H1 (cell line): ENCODE results near the gene RPS25. TPM values are rescaled to one million over a fixed set of nuclear protein-coding genes. Genes with fewer than 3 reads are reported as not detected.
A peak's percentile ranks its signal among the peaks of the same experiment; 100 is the strongest.

ENCODE experiments used
- CTCF ChIA-PET: fragments of 300-600 bp; sonication (Branson Sonifier 250); formaldehyde crosslinking; loops from one replicate; lab custom pipeline; 2021; ENCODE audit not compliant: partially characterized antibody; lab: Charles Lee
- POLR2A ChIA-PET: fragments of 300-600 bp; sonication (Branson Sonifier 250); formaldehyde crosslinking; loops from one replicate; lab custom pipeline; 2021; ENCODE audit warnings: inconsistent platforms; ENCODE audit not compliant: partially characterized antibody; lab: Charles Lee
- DNase-seq, 2 experiments: peaks; one replicate each; pipeline versions ENCODE4 v3.0.0 to v3.0.0-alpha.2; 2010 to 2022; ENCODE audit warnings: low spot score in 2 of 2, low read depth in 1 of 2, mixed read lengths in 1 of 2
- FAIRE-seq: peaks from 2 replicates; lab custom pipeline; 2011; peaks lifted over from hg19 to GRCh38; lab: Jason Lieb, UNC
- H2AFZ ChIP-seq: 2 replicates; pipeline ENCODE4 v1.8.1; 2012; ENCODE audit warnings: low read length, inconsistent platforms
- H2AK5ac ChIP-seq: 2 replicates; pipeline ENCODE4 v1.6.1; 2013; ENCODE audit warnings: low read depth, low read length
- H2BK120ac ChIP-seq: replicated peaks from 2 replicates; pipeline ENCODE3; 2013; ENCODE audit warnings: low read depth, low read length, inconsistent platforms
- H2BK12ac ChIP-seq: 2 replicates; pipeline ENCODE4 v1.6.1; 2013; ENCODE audit warnings: low read depth, low read length
- H2BK15ac ChIP-seq: 2 replicates; pipeline ENCODE4 v1.6.1; 2013; ENCODE audit warnings: low read length
- H2BK20ac ChIP-seq: 2 replicates; pipeline ENCODE4 v1.6.1; 2013; ENCODE audit warnings: low read length
- H2BK5ac ChIP-seq: 2 replicates; pipeline ENCODE4 v1.6.1; 2013; ENCODE audit warnings: low read depth, low read length
- H3K14ac ChIP-seq: 2 replicates; pipeline ENCODE4 v1.6.1; 2013; ENCODE audit warnings: inconsistent platforms; ENCODE audit not compliant: insufficient read length
- H3K18ac ChIP-seq: 2 replicates; pipeline ENCODE4 v1.6.1; 2013; ENCODE audit warnings: low read length; ENCODE audit errors: extremely low read depth
- H3K23ac ChIP-seq: 2 replicates; pipeline ENCODE4 v1.6.1; 2013; ENCODE audit warnings: inconsistent platforms; ENCODE audit not compliant: insufficient read length
- H3K23me2 ChIP-seq: 2 replicates; pipeline ENCODE4 v1.6.1; 2013; ENCODE audit warnings: low read depth, low read length
- H3K27ac ChIP-seq: 2 replicates; pipeline ENCODE4 v1.6.1; 2011; ENCODE audit warnings: low read depth, low read length, inconsistent platforms
- H3K27me3 ChIP-seq, 4 experiments: replicated peaks in 1 of 4; 1 replicate in 1 of 4; 2 replicates in 3 of 4; pipeline versions ENCODE4 v1.6.1 to v1.8.1; 2011 to 2013; ENCODE audit warnings: low read length in 3 of 4, mild to moderate bottlenecking in 3 of 4, inconsistent platforms in 2 of 4, mixed read lengths in 2 of 4, moderate library complexity in 1 of 4; ENCODE audit not compliant: control insufficient read depth in 3 of 4, insufficient read depth in 3 of 4; ENCODE audit errors: extremely low read depth in 1 of 4
- H3K36me3 ChIP-seq, 4 experiments: 2 replicates each; pipeline versions ENCODE4 v1.6.1 to v1.8.1; 2011 to 2013; ENCODE audit warnings: mild to moderate bottlenecking in 4 of 4, low read length in 3 of 4, moderate library complexity in 2 of 4, control low read depth in 1 of 4, inconsistent platforms in 1 of 4; ENCODE audit not compliant: insufficient read depth in 4 of 4, control insufficient read depth in 2 of 4
- H3K4ac ChIP-seq: replicated peaks from 2 replicates; pipeline ENCODE3; 2013; ENCODE audit warnings: low read length, low read depth, mixed read lengths, inconsistent platforms; ENCODE audit not compliant: insufficient read length
- H3K4me1 ChIP-seq, 4 experiments: replicated peaks in 1 of 4; 1 replicate in 1 of 4; 2 replicates in 3 of 4; pipeline versions ENCODE4 v1.6.1 to v1.8.1; 2011 to 2013; ENCODE audit warnings: low read length in 3 of 4, inconsistent platforms in 2 of 4, mixed read lengths in 1 of 4; ENCODE audit not compliant: insufficient read depth in 4 of 4, control insufficient read depth in 3 of 4
- H3K4me2 ChIP-seq, 2 experiments: 2 replicates each; pipeline versions ENCODE4 v1.6.1 to v1.8.1; 2011 to 2013; ENCODE audit warnings: low read depth in 2 of 2, low read length in 2 of 2, control low read depth in 1 of 2, inconsistent platforms in 1 of 2, mild to moderate bottlenecking in 1 of 2; ENCODE audit not compliant: insufficient read depth in 1 of 2
- H3K4me3 ChIP-seq, 4 experiments: fragments of 200-600, 300-600 bp in 1 of 4; sonication (generic), shearing (Covaris generic), sonication (Bioruptor Twin) in 1 of 4; 2 replicates each; pipeline versions ENCODE4 v1.5.1 to v1.8.1; 2011 to 2016; ENCODE audit warnings: low read length in 4 of 4, low read depth in 3 of 4, control low read depth in 2 of 4, inconsistent platforms in 2 of 4, mild to moderate bottlenecking in 2 of 4, mixed read lengths in 1 of 4, moderate library complexity in 1 of 4; ENCODE audit not compliant: insufficient read depth in 2 of 4; ENCODE audit errors: extremely low read depth in 1 of 4
- H3K56ac ChIP-seq: replicated peaks from 2 replicates; pipeline ENCODE3; 2013; ENCODE audit warnings: low read depth, mild to moderate bottlenecking, mixed read lengths, low read length, inconsistent platforms; ENCODE audit not compliant: insufficient read length
- H3K79me1 ChIP-seq: 2 replicates; pipeline ENCODE4 v1.6.1; 2013; ENCODE audit warnings: low read depth, low read length, control low read depth
- H3K79me2 ChIP-seq, 2 experiments: 2 replicates each; pipeline versions ENCODE4 v1.6.1 to v1.8.1; 2012 to 2013; ENCODE audit warnings: low read length in 2 of 2, mild to moderate bottlenecking in 2 of 2, inconsistent platforms in 1 of 2; ENCODE audit not compliant: insufficient read depth in 2 of 2, control insufficient read depth in 1 of 2
- H3K9ac ChIP-seq, 4 experiments: replicated peaks in 1 of 4; 1 replicate in 1 of 4; 2 replicates in 3 of 4; pipeline versions ENCODE4 v1.6.1 to v1.8.1; 2011 to 2013; ENCODE audit warnings: low read depth in 3 of 4, low read length in 3 of 4, control low read depth in 2 of 4, mild to moderate bottlenecking in 2 of 4, moderate library complexity in 2 of 4, inconsistent platforms in 1 of 4; ENCODE audit errors: extremely low read depth in 1 of 4
- H3K9me3 ChIP-seq, 2 experiments: 2 replicates each; pipeline versions ENCODE4 v1.6.1 to v1.8.1; 2012 to 2013; ENCODE audit warnings: mild to moderate bottlenecking in 2 of 2, moderate library complexity in 2 of 2, control low read depth in 1 of 2, inconsistent platforms in 1 of 2, low read depth in 1 of 2, low read length in 1 of 2, mixed read lengths in 1 of 2; ENCODE audit not compliant: insufficient read depth in 2 of 2
- H4K20me1 ChIP-seq, 2 experiments: replicated peaks in 1 of 2; 2 replicates each; pipeline versions ENCODE3 to v1.8.1; 2011 to 2013; ENCODE audit warnings: inconsistent platforms in 2 of 2, low read length in 2 of 2, mild to moderate bottlenecking in 1 of 2; ENCODE audit not compliant: insufficient read depth in 2 of 2, control insufficient read depth in 1 of 2
- H4K5ac ChIP-seq: 2 replicates; pipeline ENCODE4 v1.6.1; 2013; ENCODE audit warnings: low read length, low read depth, mixed read lengths, inconsistent platforms; ENCODE audit not compliant: insufficient read length
- H4K8ac ChIP-seq: 2 replicates; pipeline ENCODE4 v1.8.0; 2013; ENCODE audit warnings: mild to moderate bottlenecking, moderate library complexity, low read length, inconsistent platforms; ENCODE audit not compliant: insufficient read depth; ENCODE audit errors: extremely low read depth
- H4K91ac ChIP-seq: replicated peaks from 2 replicates; pipeline ENCODE3; 2013; ENCODE audit warnings: low read length, mixed read lengths, inconsistent platforms; ENCODE audit not compliant: insufficient read length
- BACH1 ChIP-seq: IDR thresholded peaks from 2 replicates; pipeline ENCODE4 v1.6.1; 2012; ENCODE audit warnings: low read length, improper control_type of control experiment
- CBX5 ChIP-seq: fragments of 300-800, 300-1000 bp; sonication (generic); IDR thresholded peaks from 2 replicates; pipeline ENCODE4 v1.7.1; 2016; ENCODE audit warnings: antibody characterized with exemption, low read length, low read depth
- GTF2F1 ChIP-seq: IDR thresholded peaks from 2 replicates; pipeline ENCODE4 v1.6.1; 2012; ENCODE audit warnings: low read depth, low read length, improper control_type of control experiment, borderline replicate concordance
- HDAC6 ChIP-seq: IDR thresholded peaks from one replicate; pipeline ENCODE4 v1.7.1; 2012; ENCODE audit warnings: low read depth, mild to moderate bottlenecking, inconsistent platforms, low read length, moderate library complexity
- MAFK ChIP-seq: IDR thresholded peaks from 2 replicates; pipeline ENCODE4 v1.6.1; 2012; ENCODE audit warnings: low read depth, mild to moderate bottlenecking, improper control_type of control experiment, low read length
- POU5F1 ChIP-seq: IDR thresholded peaks from 2 replicates; pipeline ENCODE4 v1.6.1; 2011; ENCODE audit warnings: low read depth, mild to moderate bottlenecking, low read length, moderate library complexity
- SP4 ChIP-seq: IDR thresholded peaks from 2 replicates; pipeline ENCODE4 v1.6.1; 2012; ENCODE audit warnings: low read length, inconsistent platforms
- WGBS, 2 experiments: shearing (Covaris generic) in 1 of 2; methylation state at CpG; one replicate each; pipeline versions ENCODE4 v1.1.6 to v1.1.7; 2013 to 2015; ENCODE audit warnings: low lambda C conversion rate in 2 of 2, mixed read lengths in 2 of 2, inconsistent platforms in 1 of 2, low coverage in 1 of 2, missing lambda C conversion rate in 1 of 2; ENCODE audit not compliant: insufficient replicate concordance in 2 of 2, insufficient coverage in 1 of 2, insufficient read length in 1 of 2; ENCODE audit errors: extremely low coverage in 1 of 2, missing lambda C conversion rate in 1 of 2; 5-methylcytosine and 5-hydroxymethylcytosine counted together
- polyA plus RNA-seq, 7 experiments: library from polyadenylated mRNA; depleted of rRNA in 3 of 7; stranded (reverse) in 5 of 7; unstranded in 2 of 7; fragments of >200 nt in 5 of 7; fragments of 200-250 nt in 2 of 7; gene quantifications; 1 replicate in 5 of 7; 2 replicates in 1 of 7; 4 replicates in 1 of 7; pipeline versions ENCODE4 v1.2.1 to v1.2.3, GENCODE V29; 2011 to 2013; ENCODE audit warnings: missing spikeins in 2 of 7, mixed read lengths in 2 of 7
- total RNA-seq: library from RNA; stranded (reverse); fragmentation: NEBNext Ultra II Directional; extraction: Animal tissue kit (Norgen Biotek cat#: 25700); gene quantifications from 2 replicates; pipeline ENCODE4 v1.2.1, GENCODE V29; 2021

Gene RPS25
- total and polyA plus RNA-seq, 2 of the 8 experiments (the other 6 are each of a cell fraction or from before 2014, with no cell fraction given), result 1,525 to 1,643 TPM

- Histone ChIP-seq H3K79me2 (peaks cover 5 to 34% of the 10 kb centered on the region in 2 experiments; a peak in 3 of 4 replicates), H3K56ac (no peak overlapping the region), H3K27me3 (no peaks in the 10 kb centered on the region), H3K36me3 (peaks cover 14 to 66% (median 37%) of the 10 kb centered on the region in 4 experiments), H3K27ac (no peak overlapping the region), H3K14ac (no peak overlapping the region), H2BK5ac (no peak overlapping the region), H3K9ac (peak overlapping the region in 1 of 4 experiments; percentile 44; a peak in 1 of 7 replicates), H3K18ac (no peak overlapping the region), H2BK20ac (no peak overlapping the region), H3K23ac (no peak overlapping the region), H4K91ac (no peak overlapping the region), H3K4me3 (no peak overlapping the region), H3K79me1 (peaks cover 20% of the 10 kb centered on the region), H3K4me2 (no peak overlapping the region), H2BK120ac (no peak overlapping the region), H2AFZ (no peak overlapping the region), H3K9me3 (no peaks in the 10 kb centered on the region), H2BK15ac (no peak overlapping the region), H2BK12ac (no peak overlapping the region), H2AK5ac (no peak overlapping the region), H4K5ac (no peak overlapping the region), H3K4me1 (peaks cover 6 to 13% (median 10%) of the 10 kb centered on the region in 4 experiments), H4K8ac (no peak overlapping the region), H4K20me1 (peaks cover 3 to 21% of the 10 kb centered on the region in 2 experiments), H3K23me2 (peaks cover under 1% of the 10 kb centered on the region; the same call in 1 of the 2 replicates), H3K4ac (no peak overlapping the region)
- ChIA-PET CTCF (interaction anchor here (0.6 to 1.4 kb wide), 5 partner anchors 9 to 115 kb away, joined by 3 to 5 read pairs (median 3); partner anchors contain the start of gene VPS11), POLR2A (interaction anchor here (0.6 to 9.7 kb wide), 18 partner anchors 11 to 354 kb away, joined by 3 to 224 read pairs (median 4); partner anchors contain the start of genes HYOU1, RPS25 and TRAPPC4)
- TF ChIP-seq BACH1 (no peak), MAFK (no peak), GTF2F1 (no peak), CBX5 (no peak), POU5F1 (no peak), SP4 (no peak), HDAC6 (no peak)
- no peak for FAIRE-seq
- 87% methylated on average over 15 of the region's 15 CpGs; no CpG with 5 or more reads in 1 of the 2 experiments for WGBS, 2 experiments
- DNase-seq, result no peak
These were observed 6.4 kb upstream of the RPS25 start for GRCh38 chr11:119024430-119025098.
